ENCODE results near the gene GALNT3.

The GALNT3 gene

DNA sequence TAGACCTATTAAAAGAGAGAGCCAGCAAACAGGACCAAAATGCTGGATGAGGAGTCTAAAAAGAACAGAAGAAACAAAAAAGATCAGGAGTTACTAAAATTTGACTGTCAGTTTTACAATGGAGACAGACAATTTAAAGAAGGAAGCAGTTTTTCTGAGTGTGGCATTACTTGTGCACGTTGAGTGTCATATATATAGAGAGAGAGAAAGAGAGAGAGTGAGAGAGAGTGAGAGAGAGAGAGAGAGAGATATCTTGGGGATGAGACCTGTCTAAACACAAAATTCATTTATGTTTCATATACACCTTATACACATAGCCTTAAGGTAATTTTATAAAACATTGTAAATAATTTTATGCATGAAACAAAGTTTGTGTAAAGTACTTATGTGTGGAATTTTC is 2.1 kb upstream of the GALNT3 start:
- no peak for DNase-seq (ENCODE audit: low read depth in 2 of 2)

DNA sequence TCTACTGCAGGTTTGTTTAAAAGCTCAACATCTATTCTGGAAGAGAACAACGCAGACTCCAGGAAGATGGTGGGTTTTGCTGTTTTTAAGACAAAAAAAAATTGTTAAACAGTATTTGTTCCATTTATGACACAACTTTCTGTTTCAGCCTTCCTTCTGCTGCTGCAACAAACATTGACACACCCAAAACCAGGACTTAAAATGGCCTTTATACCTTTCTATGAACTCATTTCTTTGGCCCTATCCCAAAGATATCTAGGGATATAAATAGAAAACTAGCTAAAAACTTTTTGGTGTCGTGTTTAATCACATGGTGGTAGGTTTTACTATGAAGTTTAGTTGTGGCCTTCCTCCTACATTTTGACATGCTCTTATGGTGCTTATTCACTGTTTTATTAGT is 964 bp upstream of the GALNT3 start:
- DNase-seq (ENCODE audit: low read depth in 2 of 2), result no peak

- peak; percentile 34 to 57 for DNase-seq (ENCODE audit: low read depth in 2 of 2)
Observed at GRCh38 chr2:165794536-165794928, 485 bp upstream of the GALNT3 start.

DNA sequence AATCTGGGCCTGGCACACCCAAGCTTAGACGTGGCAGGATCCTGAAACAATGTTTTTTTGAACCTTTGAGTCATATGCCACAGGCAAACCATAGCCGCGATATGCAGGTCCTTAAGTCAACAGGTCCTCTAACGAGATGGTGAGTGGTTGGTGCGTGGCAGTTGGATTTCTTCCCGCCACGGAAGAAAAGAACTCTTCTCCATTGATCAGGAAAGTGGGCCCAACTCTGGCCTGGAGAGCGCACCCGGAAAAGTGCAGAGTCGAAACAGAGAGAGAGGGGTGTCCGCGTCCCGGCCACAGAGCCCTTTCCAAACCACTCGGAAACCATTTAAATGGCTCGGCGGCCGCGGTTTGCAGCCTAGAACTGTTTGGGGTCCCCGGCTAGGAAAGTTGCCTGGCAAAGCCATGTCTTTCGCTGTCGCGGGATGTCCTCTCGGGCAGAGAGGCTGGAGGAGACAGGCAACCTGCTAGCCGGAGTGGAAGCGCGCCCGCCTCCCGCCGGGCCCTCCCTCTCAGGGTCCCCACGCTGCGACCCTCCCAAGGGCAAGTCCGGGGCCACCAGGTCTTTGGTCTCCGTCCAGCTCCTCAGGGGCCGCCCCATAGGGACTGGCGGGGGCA is 777 bp downstream of the GALNT3 start:
- DNase-seq (ENCODE audit: low read depth in 2 of 2), result no peak

GRCh38 chr2:165792104-165792454 is 2.0 kb downstream of the GALNT3 start:
- DNase-seq (ENCODE audit: low read depth in 2 of 2), result no peak

DNA sequence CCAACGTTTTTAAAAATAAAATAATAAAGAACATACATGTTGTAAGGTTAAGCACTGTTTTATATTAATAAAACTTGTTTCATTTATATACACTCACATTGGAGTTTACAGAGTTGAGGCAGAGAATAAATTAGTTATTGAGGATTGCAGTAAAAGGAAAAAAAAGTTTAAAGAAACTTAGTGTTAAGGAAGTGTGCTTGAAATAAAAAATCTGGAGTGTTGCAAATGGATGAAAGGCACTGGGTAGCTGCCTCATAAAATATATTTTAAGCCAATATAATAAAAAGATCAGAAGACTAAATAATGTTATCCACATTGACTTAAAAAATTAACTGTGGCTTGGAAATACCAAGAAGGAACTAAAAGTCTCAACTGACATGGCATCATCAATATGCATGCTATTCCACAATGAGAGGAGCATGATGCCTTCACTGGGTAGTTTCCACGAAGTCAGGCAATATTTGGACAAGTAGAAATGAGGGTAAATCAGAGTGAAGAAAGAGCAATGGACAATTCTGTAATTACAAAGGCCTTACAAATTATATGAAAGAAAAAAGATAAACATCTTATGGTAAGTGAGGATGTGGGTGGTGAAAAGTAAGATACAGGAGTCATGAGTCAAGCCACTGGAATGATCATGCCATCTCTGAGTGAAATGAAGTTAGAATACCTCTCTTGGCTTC is 2.5 kb downstream of the GALNT3 start:
- no peak for DNase-seq (ENCODE audit: low read depth in 2 of 2)

DNA sequence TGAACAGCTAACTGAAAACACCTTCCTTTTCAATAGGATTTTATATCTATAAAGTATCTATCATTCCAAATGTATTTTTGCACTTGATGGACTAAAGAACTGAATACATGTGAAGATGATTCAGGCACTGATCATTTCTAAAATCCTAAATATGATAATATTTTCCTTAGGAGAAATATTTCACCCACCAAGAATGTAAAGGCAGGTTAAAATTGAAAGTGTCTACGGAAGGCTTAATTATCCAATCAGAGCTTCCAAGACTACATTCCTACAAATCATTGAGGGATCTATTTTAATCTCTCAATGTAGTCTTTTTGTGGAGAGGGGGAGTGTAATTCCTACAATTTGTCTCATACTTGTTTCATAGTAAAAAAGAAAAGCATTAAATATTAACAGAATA is 3.6 kb downstream of the GALNT3 start:
- DNase-seq (ENCODE audit: low read depth in 2 of 2), result no peak

- DNase-seq (ENCODE audit: low read depth in 2 of 2), result no peak
Observed at GRCh38 chr2:165787334-165787733, 6.7 kb downstream of the GALNT3 start.

- no peak for DNase-seq (ENCODE audit: low read depth in 2 of 2)
Observed at GRCh38 chr2:165779706-165780105, 14.3 kb downstream of the GALNT3 start.

- DNase-seq (ENCODE audit: low read depth in 2 of 2), result no peak
Observed at GRCh38 chr2:165778653-165779451, 15.2 kb downstream of the GALNT3 start.

DNA sequence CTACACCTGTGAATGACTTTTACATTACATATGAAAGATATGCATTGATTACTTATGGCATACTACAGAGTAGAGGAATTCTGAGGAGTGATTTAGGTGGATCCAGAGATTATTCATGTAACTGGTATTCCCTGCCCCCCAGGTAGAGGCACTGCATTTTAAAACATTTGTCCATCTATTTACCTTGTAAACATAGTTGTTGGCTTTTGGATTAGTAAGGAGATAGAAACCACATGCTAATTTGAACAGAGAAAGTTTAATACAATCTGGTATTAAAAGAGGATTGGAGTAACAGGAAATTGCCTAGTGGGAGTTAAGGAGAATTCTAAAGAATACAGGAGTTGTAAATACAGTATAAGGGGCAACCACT is 15.9 kb downstream of the GALNT3 start:
- no peak for DNase-seq (ENCODE audit: low read depth in 2 of 2)

GRCh38 chr2:165777522-165778186 is 16.4 kb downstream of the GALNT3 start:
- DNase-seq (ENCODE audit: low read depth in 2 of 2), result no peak

DNA sequence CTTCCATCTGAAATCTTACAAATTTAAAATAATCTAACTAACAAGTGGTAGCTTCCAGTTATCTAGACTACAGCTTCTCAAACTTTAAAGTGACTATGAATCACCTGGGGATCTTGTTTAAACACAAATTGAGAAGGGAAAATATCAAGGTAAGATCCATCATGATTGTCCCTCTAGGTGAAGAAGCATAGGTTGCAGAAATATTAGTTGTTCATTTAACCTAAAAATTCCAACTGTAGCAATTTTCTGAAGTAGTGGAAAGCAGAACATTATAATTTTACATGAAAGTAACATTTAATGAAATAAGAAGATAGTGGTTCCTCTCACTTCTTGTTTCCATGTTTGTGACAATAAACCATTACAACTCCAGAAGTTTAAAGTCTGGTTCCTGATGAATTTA is 17.3 kb downstream of the GALNT3 start:
- no peak for DNase-seq (ENCODE audit: low read depth in 2 of 2)

GRCh38 chr2:165776013-165776412 is 18.0 kb downstream of the GALNT3 start:
- no peak for DNase-seq (ENCODE audit: low read depth in 2 of 2)

DNA sequence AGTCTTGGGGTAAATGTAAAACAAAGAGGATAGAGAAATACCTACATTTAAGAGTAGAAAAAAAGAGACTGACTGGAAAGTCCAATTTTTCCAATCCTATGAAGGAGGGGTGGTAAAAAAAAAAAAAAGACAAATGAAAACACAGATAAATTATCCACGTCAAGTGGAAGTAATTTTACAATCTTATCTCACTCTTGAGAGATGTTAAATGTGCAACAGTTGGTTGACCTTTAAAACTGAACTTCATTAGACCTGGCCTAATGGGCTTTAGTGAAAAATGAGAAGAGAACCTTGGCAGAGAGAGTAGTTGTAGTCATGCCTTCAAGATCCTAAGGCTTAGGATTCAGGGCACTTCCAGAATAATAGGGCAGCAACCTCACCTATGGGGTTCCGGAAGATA is 20.4 kb downstream of the GALNT3 start:
- DNase-seq (ENCODE audit: low read depth in 2 of 2), result no peak

- DNase-seq (ENCODE audit: low read depth in 2 of 2), result no peak
Observed at GRCh38 chr2:165772183-165772582, 21.9 kb downstream of the GALNT3 start.

DNA sequence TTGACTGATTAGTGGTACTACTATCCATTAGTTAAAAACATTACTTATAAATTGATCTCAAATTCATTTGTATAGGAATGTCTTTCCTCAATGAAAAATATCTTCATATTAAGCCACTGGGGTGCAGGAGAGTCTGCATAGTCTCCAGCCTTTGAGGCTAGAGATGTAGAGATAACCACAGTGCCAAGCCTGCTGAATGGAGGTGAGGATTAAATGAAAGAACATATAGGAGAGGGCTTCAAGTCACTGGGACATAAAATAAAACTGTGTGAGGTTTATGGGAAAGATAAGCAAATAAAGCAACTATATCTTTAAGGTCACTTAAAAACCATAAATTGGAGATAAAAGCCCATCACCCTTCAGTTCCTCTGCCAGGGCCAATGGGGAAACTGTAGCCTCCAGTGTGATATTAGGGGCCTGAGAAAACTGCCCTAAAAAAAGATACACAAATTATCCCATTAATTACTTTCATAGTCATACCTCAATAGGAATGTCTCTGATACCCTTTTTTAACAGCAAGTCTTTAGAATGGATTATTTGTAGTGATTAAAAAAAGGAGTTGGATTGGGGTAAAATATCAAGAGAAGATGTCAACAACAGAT is 27.6 kb downstream of the GALNT3 start:
- no peak for DNase-seq (ENCODE audit: low read depth in 2 of 2)

DNA sequence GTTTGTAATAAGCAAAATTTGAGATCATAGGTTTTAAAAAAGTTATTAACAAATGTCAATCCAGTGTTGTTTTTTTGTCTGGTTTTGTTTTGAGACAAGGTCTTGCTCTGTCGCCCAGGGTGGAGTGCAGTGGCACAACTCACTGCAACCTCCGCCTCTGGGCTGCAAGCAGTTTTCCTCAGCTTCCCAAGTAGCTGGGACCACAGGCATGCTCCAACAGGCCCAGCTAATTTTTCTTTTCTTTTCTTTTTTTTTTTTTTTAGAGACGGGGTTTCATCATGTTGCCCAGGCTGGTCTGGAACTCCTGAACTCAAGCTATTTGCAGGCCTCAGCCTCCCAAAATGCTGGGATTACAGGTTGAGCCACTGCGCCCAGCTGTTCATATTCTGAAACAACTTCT is 31.3 kb downstream of the GALNT3 start:
- DNase-seq (ENCODE audit: low read depth in 2 of 2), result no peak

GRCh38 chr2:165757906-165758675 is 36.0 kb downstream of the GALNT3 start:
- no peak for DNase-seq (ENCODE audit: low read depth in 2 of 2)

DNA sequence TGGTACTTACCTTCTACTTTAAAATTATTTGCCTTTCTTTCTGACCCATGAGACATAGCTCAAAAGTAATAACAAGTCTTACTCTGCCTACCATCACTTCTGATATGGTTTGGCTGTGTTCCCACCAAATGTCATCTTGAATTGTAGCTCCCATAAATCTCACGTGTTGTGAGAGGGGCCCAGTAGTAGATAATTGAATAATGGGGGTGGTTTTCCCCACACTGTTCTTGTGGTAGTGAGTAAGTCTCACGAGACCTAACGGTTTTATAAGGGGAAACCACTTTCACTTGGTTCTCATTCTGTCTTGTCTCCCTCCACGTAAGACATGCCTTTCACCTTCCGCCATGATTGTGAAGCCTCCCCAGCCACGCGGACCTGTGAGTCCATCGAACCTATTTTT is 47.5 kb downstream of the GALNT3 start:
- DNase-seq (ENCODE audit: low read depth in 2 of 2), result no peak

DNA sequence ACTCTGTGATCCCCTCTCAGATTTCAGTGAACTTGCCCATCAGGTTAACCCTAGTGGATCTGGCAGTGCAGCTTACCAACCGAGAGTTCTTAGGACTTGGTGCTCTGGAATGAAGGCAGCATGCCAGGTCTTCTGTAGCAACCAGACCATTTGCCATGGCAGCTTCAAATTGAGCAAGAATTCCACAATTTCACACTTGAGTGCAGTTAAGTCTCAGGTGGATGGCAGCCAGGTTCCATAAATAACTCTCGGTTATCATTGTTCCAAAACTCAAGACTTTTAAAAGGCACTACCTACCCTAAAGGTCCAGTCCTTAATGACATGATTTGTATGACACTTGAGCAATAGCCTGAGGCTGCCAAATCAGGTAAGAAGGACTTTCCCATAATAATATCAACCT is 48.1 kb downstream of the GALNT3 start:
- no peak for DNase-seq (ENCODE audit: low read depth in 2 of 2)

DNA sequence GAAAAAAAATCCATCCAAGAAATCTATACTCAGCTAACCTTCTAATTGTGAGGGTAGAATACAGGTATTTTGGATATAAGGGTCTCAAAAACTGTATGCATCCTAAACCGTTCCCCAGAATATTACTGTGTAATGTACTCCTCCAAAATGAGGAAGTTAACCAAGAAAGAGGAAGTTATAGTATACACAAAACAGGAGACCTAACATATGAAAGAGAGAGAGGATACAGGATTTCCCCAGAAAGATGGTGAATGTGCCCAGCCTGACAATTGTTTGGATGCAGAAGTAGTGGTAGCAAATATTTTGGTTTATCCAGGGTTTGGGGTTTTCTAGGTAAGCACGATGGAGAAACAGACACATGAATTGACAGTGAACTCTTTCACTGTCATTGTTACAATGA is 50.6 kb downstream of the GALNT3 start:
- DNase-seq (ENCODE audit: low read depth in 2 of 2), result no peak

All from stimulated activated CD8-positive, alpha-beta memory T cell treated with anti-CD3 and anti-CD28 coated beads, Interleukin-2, amount 100 ng/mL, for 48 hours (primary cell).